HG02571 (cell line): Measurements from ENCODE around the gene WNK2.

ENCODE experiments used
- ATAC-seq: cut with Tn5 transposase; IDR thresholded peaks from one replicate; pipeline ENCODE4 v1.9.1; 2021; ENCODE audit warnings: mild to moderate bottlenecking, moderate library complexity; ENCODE audit not compliant: unreplicated experiment

The WNK2 gene

GRCh38 chr9:93263334-93264229 lies 79.6 kb downstream of the WNK2 start:
- ATAC-seq: no peak

- no peak for ATAC-seq
These were observed 80.6 kb downstream of the WNK2 start for GRCh38 chr9:93264338-93265125.

GRCh38 chr9:93265301-93265971 lies 81.5 kb downstream of the WNK2 start:
- ATAC-seq: no peak

GRCh38 chr9:93265972-93266371 lies 82.0 kb downstream of the WNK2 start:
- no peak for ATAC-seq

- no peak for ATAC-seq
These were observed 82.6 kb downstream of the WNK2 start for GRCh38 chr9:93266521-93267001.

- no peak for ATAC-seq
These were observed 83.2 kb downstream of the WNK2 start for GRCh38 chr9:93267091-93267541.

- ATAC-seq: no peak
These were observed 84.0 kb downstream of the WNK2 start for GRCh38 chr9:93267681-93268505.

- ATAC-seq: no peak
These were observed 84.8 kb downstream of the WNK2 start for GRCh38 chr9:93268551-93269314.

- no peak for ATAC-seq
These were observed 87.0 kb downstream of the WNK2 start for GRCh38 chr9:93270976-93271375.

- ATAC-seq: no peak
These were observed 93.0 kb downstream of the WNK2 start for GRCh38 chr9:93276973-93277372.

GRCh38 chr9:93278144-93278543 lies 94.2 kb downstream of the WNK2 start:
- ATAC-seq: no peak

GRCh38 chr9:93280661-93281259 lies 96.8 kb downstream of the WNK2 start:
- no peak for ATAC-seq

- no peak for ATAC-seq
These were observed 102.6 kb downstream of the WNK2 start for GRCh38 chr9:93286252-93287188.

- no peak for ATAC-seq
These were observed 103.2 kb downstream of the WNK2 start for GRCh38 chr9:93287189-93287552.

GRCh38 chr9:93287593-93287992 lies 103.7 kb downstream of the WNK2 start:
- no peak for ATAC-seq

- ATAC-seq: no peak
These were observed 104.4 kb downstream of the WNK2 start for GRCh38 chr9:93288341-93288740.

- no peak for ATAC-seq
These were observed 105.2 kb downstream of the WNK2 start for GRCh38 chr9:93288891-93289883.
